ENCODE measurements around the gene CDH4. TPM values are rescaled to one million over a fixed set of nuclear protein-coding genes. Genes with fewer than 3 reads are reported as not detected.

Gene CDH4
- total RNA-seq, 6 experiments from 2014 or later, result 5.8 to 12.8 (median 10.9) TPM

- peaks cover 29% of the 10 kb centered on the region for H3K9me3 Mint-ChIP-seq
- no peak overlapping the region for H3K27ac Mint-ChIP-seq
- no peak for TF ChIP-seq CTCF (IDR thresholded peaks at IDR 0.05)
- DNase-seq, result no peak
- H3K4me3 Mint-ChIP-seq, result no peak overlapping the region
- H3K4me1 Mint-ChIP-seq (ENCODE audit: low read depth), result no peaks in the 10 kb centered on the region
- no peaks in the 10 kb centered on the region; the same call in 1 of the 2 replicates for H3K27me3 Mint-ChIP-seq (ENCODE audit: insufficient read depth)
- H3K36me3 Mint-ChIP-seq (ENCODE audit: low read depth), result peaks cover 65% of the 10 kb centered on the region
Measured at GRCh38 chr20:61989741-61990140, 737.7 kb downstream of the CDH4 start.

Small RNA genes lying within 50 kb of the gene (microRNA-seq; reads per million reads assigned to microRNA genes)
- not detected for gene MIR1257
